ENCODE results near the gene ZBTB17.

- no peak for TF ChIP-seq CTCF (IDR thresholded peaks at IDR 0.05)
- TF ChIP-seq POLR2AphosphoS5 (IDR thresholded peaks at IDR 0.05), result no peak
- TF ChIP-seq POLR2A (IDR thresholded peaks at IDR 0.05), result no peak
- TF ChIP-seq EP300 (IDR thresholded peaks at IDR 0.05; ENCODE audit: low read depth), result no peak
Observed at GRCh38 chr1:15992187-15992553, 16.3 kb upstream of the ZBTB17 start.

Data from transverse colon (tissue), 4 donors.